SJSA1 (cell line): ENCODE results near the gene VASP. TPM values are rescaled to one million over a fixed set of nuclear protein-coding genes. Genes with fewer than 3 reads are reported as not detected.
A peak's percentile ranks its signal among the peaks of the same experiment; 100 is the strongest.

Experiments
- DNase-seq, 2 experiments: peaks; one replicate each; pipeline ENCODE4 v3.0.0-alpha.2; 2015 to 2020; ENCODE audit warnings: low spot score in 2 of 2, low read depth in 1 of 2
- H3K27ac ChIP-seq: fragments of 250-450 bp; sonication (Bioruptor Pico); 2 replicates; pipeline ENCODE4 v1.5.1; 2020; ENCODE audit warnings: mild to moderate bottlenecking, moderate library complexity
- H3K27me3 ChIP-seq: fragments of 250-450 bp; sonication (Bioruptor Pico); replicated peaks from 2 replicates; pipeline ENCODE4 v1.5.1; 2020; ENCODE audit warnings: mild to moderate bottlenecking, moderate library complexity
- H3K36me3 ChIP-seq: fragments of 250-450 bp; sonication (Bioruptor Pico); 2 replicates; pipeline ENCODE4 v1.5.1; 2020; ENCODE audit warnings: mild to moderate bottlenecking
- H3K4me1 ChIP-seq: fragments of 250-450 bp; sonication (Bioruptor Pico); replicated peaks from 2 replicates; pipeline ENCODE4 v1.6.1; 2021; ENCODE audit warnings: mild to moderate bottlenecking
- H3K4me3 ChIP-seq: fragments of 250-450 bp; sonication (Bioruptor Pico); 2 replicates; pipeline ENCODE4 v1.5.1; 2020; ENCODE audit warnings: mild to moderate bottlenecking
- H3K9me3 ChIP-seq: fragments of 250-450 bp; sonication (Bioruptor Pico); replicated peaks from 2 replicates; pipeline ENCODE4 v1.5.1; 2020; ENCODE audit warnings: mild to moderate bottlenecking
- total RNA-seq: library from RNA; depleted of rRNA; stranded (reverse); fragments of >200 nt; shearing (Covaris generic); gene quantifications from 2 replicates; pipeline ENCODE4 v1.2.3, GENCODE V29; 2014; rRNA removed

The VASP gene
- 115 TPM in 2 replicates for total RNA-seq

- Histone ChIP-seq H3K27ac (peak within 1 kb of the TSS; percentile 71), H3K4me3 (peak within 1 kb of the TSS; percentile 85), H3K36me3 (peaks cover 17% of the 10 kb centered on the region), H3K9me3 (no peaks in the 10 kb centered on the region), H3K4me1 (peaks cover 21% of the 10 kb centered on the region), H3K27me3 (no peaks in the 10 kb centered on the region)
- DNase-seq = peak; percentile 85 to 88
These were observed at the start of gene VASP for GRCh38 chr19:45506989-45507871. VASP (plus strand) TSS chr19:45507479; CDS start chr19:45507772, 293 bp downstream.

- DNase-seq = no peak
- no peak overlapping the region for H3K27ac ChIP-seq
These were observed 49.5 kb upstream of the VASP start for GRCh38 chr19:45457776-45458175.

DNA sequence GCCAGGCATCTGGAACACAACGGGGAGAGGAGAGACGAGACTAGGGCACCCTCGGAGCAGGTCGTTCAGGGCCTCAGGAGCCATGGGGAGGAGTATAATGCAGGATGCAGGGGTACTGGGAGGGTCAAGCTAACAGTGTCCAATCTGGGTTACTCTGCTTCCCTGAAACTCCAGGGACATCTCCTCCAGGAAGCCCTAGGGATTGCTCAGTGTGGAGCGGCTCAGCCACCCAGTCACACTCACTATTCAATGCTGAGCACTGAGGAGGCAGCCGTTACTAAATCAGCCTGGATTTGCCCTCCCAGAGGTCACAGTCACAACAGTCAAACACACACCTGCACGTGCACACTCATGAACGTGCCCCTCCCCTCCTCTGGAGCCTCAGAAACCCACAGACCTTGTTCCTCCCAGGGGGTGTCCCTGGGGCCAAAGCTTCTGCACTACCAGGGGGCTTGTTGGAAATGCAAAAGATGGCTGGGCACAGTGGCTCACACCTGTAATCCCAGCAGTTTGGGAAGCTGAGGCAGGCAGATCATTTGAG, 46.4 kb upstream of the VASP start:
- Histone ChIP-seq H3K9me3 (no peaks in the 10 kb centered on the region), H3K4me1 (peaks cover 9% of the 10 kb centered on the region)
- no peak for DNase-seq

More at GRCh38 chr19:45457776-45458175, 49.5 kb upstream of the VASP start:
- Histone ChIP-seq H3K9me3 (no peaks in the 10 kb centered on the region), H3K36me3 (no peaks in the 10 kb centered on the region), H3K4me3 (no peak overlapping the region), H3K4me1 (peaks cover 38% of the 10 kb centered on the region), H3K27me3 (no peaks in the 10 kb centered on the region)

GRCh38 chr19:45462174-45462573, 45.1 kb upstream of the VASP start:
- Histone ChIP-seq H3K27me3 (no peaks in the 10 kb centered on the region), H3K4me3 (no peak overlapping the region), H3K4me1 (no peaks in the 10 kb centered on the region), H3K27ac (no peak overlapping the region), H3K36me3 (no peaks in the 10 kb centered on the region), H3K9me3 (no peaks in the 10 kb centered on the region)
- no peak for DNase-seq

More for the DNA sequence above, 46.4 kb upstream of the VASP start:
- Histone ChIP-seq H3K36me3 (no peaks in the 10 kb centered on the region), H3K4me3 (no peak overlapping the region), H3K27me3 (no peaks in the 10 kb centered on the region), H3K27ac (no peak overlapping the region)

GRCh38 chr19:45463241-45463640, 44.0 kb upstream of the VASP start:
- no peak for DNase-seq
- H3K4me1 ChIP-seq = peaks cover 3% of the 10 kb centered on the region
- no peaks in the 10 kb centered on the region for H3K9me3 ChIP-seq
- H3K4me3 ChIP-seq = no peak overlapping the region
- no peaks in the 10 kb centered on the region for H3K36me3 ChIP-seq
- H3K27ac ChIP-seq = no peak overlapping the region
- no peaks in the 10 kb centered on the region for H3K27me3 ChIP-seq

DNA sequence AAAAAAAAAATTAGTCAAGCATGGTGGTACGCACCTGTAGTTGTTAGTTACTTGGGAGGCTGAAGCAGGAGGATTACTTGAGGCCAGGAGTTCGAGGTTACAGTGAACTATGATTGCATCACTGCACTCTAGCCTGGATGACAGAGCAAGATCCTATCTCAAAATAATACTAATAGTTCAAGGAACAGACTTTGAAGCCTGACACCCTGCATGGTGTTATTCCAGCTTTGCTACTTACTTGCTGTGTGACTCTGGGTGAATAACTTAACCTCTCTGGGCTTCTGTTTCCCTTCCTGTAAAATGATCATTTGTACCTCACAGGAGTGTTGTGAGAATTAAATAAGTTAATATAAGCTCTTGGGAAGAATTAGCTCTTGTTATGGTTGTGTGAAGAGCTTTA, 43.0 kb upstream of the VASP start:
- DNase-seq = no peak
- Histone ChIP-seq H3K27ac (no peak overlapping the region), H3K27me3 (no peaks in the 10 kb centered on the region), H3K9me3 (no peaks in the 10 kb centered on the region), H3K4me1 (peaks cover 10% of the 10 kb centered on the region), H3K4me3 (no peak overlapping the region), H3K36me3 (no peaks in the 10 kb centered on the region)

DNA sequence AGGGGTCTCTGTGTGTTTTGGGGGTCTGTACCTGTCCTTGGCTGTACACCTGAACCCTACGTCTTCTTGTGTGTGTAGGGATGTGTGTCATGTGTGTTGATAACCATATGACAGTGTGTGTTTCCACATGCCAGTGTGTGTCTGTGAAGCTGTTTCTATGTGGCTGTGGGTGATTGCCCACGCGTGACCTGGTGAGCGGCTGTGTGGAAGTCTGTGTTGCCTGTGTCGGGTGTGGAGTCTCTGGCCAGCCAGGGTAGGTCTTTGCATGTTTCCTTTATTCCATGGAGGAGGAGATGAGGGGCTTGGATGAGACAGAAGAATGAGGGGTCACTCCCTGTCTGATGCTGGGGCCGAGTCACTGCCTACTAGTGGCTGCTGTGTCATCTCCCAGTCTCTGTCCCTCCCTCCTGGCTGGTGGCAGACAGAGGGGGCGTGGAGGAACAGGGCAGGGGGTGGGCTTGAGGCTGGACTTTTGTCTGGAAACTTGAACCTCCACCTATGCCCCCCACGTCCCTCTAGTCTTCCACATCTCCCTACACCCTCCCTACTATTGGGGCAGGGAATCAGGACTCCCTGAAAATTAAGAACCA, 42.3 kb upstream of the VASP start:
- H3K27me3 ChIP-seq = no peaks in the 10 kb centered on the region
- no peaks in the 10 kb centered on the region for H3K9me3 ChIP-seq
- H3K36me3 ChIP-seq = no peaks in the 10 kb centered on the region
- H3K4me1 ChIP-seq = peaks cover 16% of the 10 kb centered on the region
- H3K4me3 ChIP-seq = no peak overlapping the region
- H3K27ac ChIP-seq = no peak overlapping the region
- DNase-seq = no peak

DNA sequence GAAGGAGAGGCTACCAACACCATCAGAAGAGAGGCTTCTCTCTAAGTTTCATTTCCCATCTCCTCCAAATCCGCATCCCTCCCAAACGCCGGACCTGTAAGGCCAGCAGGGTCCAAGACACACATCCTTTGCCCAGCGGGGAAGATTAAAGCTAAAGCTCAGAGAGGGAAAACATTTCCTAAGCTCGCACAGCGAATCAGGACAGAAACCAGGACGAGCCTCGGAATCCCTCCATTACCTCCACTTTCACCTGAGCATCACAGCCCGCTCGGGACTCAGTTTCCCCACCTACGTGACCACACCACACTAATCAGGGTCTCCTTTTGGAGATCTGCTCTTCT, 40.2 kb upstream of the VASP start:
- Histone ChIP-seq H3K9me3 (no peaks in the 10 kb centered on the region), H3K4me3 (peak overlapping the region; percentile 49), H3K36me3 (no peaks in the 10 kb centered on the region), H3K27ac (peak overlapping the region; percentile 84), H3K27me3 (no peaks in the 10 kb centered on the region), H3K4me1 (peaks cover 24% of the 10 kb centered on the region)
- DNase-seq = no peak

GRCh38 chr19:45467456-45468158, 39.7 kb upstream of the VASP start, which contains the start of gene FOSB:
FOSB (plus strand) TSS chr19:45467996; CDS start chr19:45468587, 591 bp downstream.
- no peaks in the 10 kb centered on the region for H3K9me3 ChIP-seq
- peak within 1 kb of the TSS; percentile 49 for H3K4me3 ChIP-seq
- H3K27me3 ChIP-seq = no peaks in the 10 kb centered on the region
- H3K4me1 ChIP-seq = peaks cover 24% of the 10 kb centered on the region
- H3K36me3 ChIP-seq = no peaks in the 10 kb centered on the region
- DNase-seq = peak; percentile 93 to 95
- peak within 1 kb of the TSS; percentile 90 for H3K27ac ChIP-seq

- DNase-seq = peak in 1 of 2 experiments; percentile 40
- Histone ChIP-seq H3K4me3 (peak overlapping the region; percentile 49), H3K9me3 (no peaks in the 10 kb centered on the region), H3K4me1 (peaks cover 24% of the 10 kb centered on the region), H3K27me3 (no peaks in the 10 kb centered on the region), H3K36me3 (no peaks in the 10 kb centered on the region), H3K27ac (peak overlapping the region; percentile 84)
These were observed 39.1 kb upstream of the VASP start for GRCh38 chr19:45468159-45468651.

- peak overlapping the region; percentile 49 for H3K4me3 ChIP-seq
- no peaks in the 10 kb centered on the region for H3K27me3 ChIP-seq
- peak overlapping the region; percentile 90 for H3K27ac ChIP-seq
- DNase-seq = no peak
- H3K36me3 ChIP-seq = no peaks in the 10 kb centered on the region
- H3K4me1 ChIP-seq = peaks cover 24% of the 10 kb centered on the region
- H3K9me3 ChIP-seq = no peaks in the 10 kb centered on the region
These were observed 38.5 kb upstream of the VASP start for GRCh38 chr19:45468803-45469131.

GRCh38 chr19:45469132-45469944, 37.9 kb upstream of the VASP start:
- Histone ChIP-seq H3K27me3 (no peaks in the 10 kb centered on the region), H3K4me3 (peak overlapping the region; percentile 49), H3K9me3 (no peaks in the 10 kb centered on the region), H3K27ac (peak overlapping the region; percentile 90), H3K36me3 (no peaks in the 10 kb centered on the region), H3K4me1 (peaks cover 24% of the 10 kb centered on the region)
- peak; percentile 94 to 97 for DNase-seq
